SK-N-MC (cell line): Measurements from ENCODE around the gene SLC6A7.

Experiments used
- EZH2 ChIP-seq: fragments of 200-600 bp; sonication (generic); IDR thresholded peaks from one replicate; pipeline ENCODE4 v1.6.1; 2017; ENCODE audit warnings: antibody characterized with exemption
- FOXP2 ChIP-seq: optimal IDR thresholded peaks from 2 replicates; pipeline ENCODE3; 2011; ENCODE audit warnings: mild to moderate bottlenecking, moderate library complexity; ENCODE audit not compliant: insufficient read depth; ENCODE audit errors: extremely low read length, control extremely low read depth
- POLR2AphosphoS5 ChIP-seq: IDR thresholded peaks from 2 replicates; pipeline ENCODE4 v1.6.1; 2012; ENCODE audit warnings: mild to moderate bottlenecking, low read depth, low read length, borderline replicate concordance

DNA sequence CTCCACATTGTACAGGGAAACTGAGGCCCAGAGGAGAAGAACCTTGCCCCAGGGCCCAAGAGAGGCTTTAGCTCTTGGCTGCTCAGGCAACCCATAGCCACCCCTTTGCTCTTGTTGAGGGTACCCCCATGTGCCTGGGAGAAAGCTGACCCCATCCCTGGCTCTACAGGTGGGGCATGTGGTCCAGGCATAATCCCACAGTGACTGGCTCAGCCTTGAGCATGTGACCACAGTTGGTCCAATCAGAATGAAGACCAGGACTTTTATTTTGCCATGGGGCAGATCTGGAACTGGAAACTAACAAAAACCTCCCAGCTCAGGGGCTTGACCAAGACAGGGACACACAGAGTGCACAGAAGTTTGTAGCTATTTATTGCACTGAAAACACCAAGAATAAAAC, 29.3 kb downstream of the SLC6A7 start:
- TF ChIP-seq EZH2 = no peak
- TF ChIP-seq POLR2AphosphoS5 = no peak
- no peak for TF ChIP-seq FOXP2
